DND-41 (cell line): Measurements from ENCODE around the gene ADAM15.

Experiments
- EZH2 ChIP-seq: IDR thresholded peaks from 3 replicates; pipeline ENCODE4 v1.6.1; 2012; ENCODE audit warnings: borderline replicate concordance, low read depth, mild to moderate bottlenecking, moderate library complexity, low read length, inconsistent platforms; ENCODE audit not compliant: severe bottlenecking
- TF ChIP-seq, protein P1 (sequence below): IDR thresholded peaks from 2 replicates; pipeline ENCODE4 v1.5.1; 2012; ENCODE audit warnings: borderline replicate concordance, low read length, moderate library complexity, mild to moderate bottlenecking; ENCODE audit not compliant: poor library complexity, severe bottlenecking; ENCODE audit errors: extremely low read depth

DNA sequence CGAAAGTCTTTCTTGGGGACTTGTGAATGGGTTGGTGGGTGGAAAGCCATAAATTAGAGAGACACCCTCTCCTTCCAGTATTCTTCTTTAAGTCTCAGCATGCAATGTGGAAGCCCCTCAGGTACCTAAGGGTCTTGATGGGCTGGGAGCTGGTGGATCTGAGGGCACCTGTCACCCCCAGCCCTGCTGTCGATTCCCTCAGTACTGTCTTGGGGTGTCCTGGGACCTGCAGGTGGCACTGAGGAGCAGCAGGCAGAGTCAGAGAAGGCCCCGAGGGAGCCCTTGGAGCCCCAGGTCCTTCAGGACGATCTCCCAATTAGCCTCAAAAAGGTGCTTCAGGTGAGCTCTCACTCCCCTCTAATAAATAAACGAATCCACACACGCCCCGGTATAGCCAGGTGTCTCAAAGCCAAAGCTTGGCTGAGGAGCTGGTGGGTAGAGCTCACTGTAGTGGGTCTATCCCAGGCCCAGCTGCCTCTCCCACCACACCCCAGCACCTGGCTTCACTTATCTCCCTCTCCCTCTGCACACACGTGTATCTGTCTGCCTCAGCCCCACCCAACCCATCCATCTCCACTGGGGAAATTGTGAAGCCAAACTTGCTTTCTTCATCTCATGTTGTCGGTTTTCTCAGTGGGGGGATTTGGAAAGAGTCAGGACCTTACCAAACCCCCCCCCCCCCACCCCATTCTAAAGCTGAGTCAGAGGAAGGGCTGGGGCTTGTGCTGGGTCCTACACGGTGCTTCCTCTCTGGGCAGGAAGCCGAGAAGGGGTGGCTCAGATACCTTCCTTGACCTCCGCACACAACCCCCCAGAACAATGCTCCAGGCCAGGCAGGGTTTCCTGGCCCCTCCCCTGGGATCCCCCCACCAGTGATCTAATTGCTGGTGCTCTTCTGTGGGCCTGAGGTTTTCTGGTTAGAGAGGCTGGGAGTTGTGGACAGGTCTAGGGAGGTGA lies 1.6 kb downstream of the ADAM15 start:
- TF ChIP-seq, protein P1, sequence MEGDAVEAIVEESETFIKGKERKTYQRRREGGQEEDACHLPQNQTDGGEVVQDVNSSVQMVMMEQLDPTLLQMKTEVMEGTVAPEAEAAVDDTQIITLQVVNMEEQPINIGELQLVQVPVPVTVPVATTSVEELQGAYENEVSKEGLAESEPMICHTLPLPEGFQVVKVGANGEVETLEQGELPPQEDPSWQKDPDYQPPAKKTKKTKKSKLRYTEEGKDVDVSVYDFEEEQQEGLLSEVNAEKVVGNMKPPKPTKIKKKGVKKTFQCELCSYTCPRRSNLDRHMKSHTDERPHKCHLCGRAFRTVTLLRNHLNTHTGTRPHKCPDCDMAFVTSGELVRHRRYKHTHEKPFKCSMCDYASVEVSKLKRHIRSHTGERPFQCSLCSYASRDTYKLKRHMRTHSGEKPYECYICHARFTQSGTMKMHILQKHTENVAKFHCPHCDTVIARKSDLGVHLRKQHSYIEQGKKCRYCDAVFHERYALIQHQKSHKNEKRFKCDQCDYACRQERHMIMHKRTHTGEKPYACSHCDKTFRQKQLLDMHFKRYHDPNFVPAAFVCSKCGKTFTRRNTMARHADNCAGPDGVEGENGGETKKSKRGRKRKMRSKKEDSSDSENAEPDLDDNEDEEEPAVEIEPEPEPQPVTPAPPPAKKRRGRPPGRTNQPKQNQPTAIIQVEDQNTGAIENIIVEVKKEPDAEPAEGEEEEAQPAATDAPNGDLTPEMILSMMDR, result peak; percentile 29
- no peak for TF ChIP-seq EZH2
